ENCODE measurements around the gene LRCH1. TPM values are rescaled to one million over a fixed set of nuclear protein-coding genes. Genes with fewer than 3 reads are reported as not detected.

LRCH1 gene
- total RNA-seq, 1 experiment from 2014 or later = 10.9 TPM

- Histone ChIP-seq H3K27ac (no peak overlapping the region), H3K9me3 (replicated peaks) (no peaks in the 10 kb centered on the region), H3K36me3 (no peaks in the 10 kb centered on the region; the same call in 1 of the 2 replicates), H3K4me1 (peaks cover 18% of the 10 kb centered on the region), H3K4me3 (no peak overlapping the region), H3K27me3 (no peaks in the 10 kb centered on the region)
- no peak for DNase-seq
These were observed 65.8 kb downstream of the LRCH1 start for GRCh38 chr13:46618694-46619254.

GRCh38 chr13:46620029-46620428 lies 67.1 kb downstream of the LRCH1 start:
- H3K4me3 ChIP-seq = no peak overlapping the region
- H3K9me3 ChIP-seq (replicated peaks) = no peaks in the 10 kb centered on the region
- H3K27ac ChIP-seq = no peak overlapping the region
- H3K36me3 ChIP-seq = no peaks in the 10 kb centered on the region
- peaks cover 18% of the 10 kb centered on the region for H3K4me1 ChIP-seq
- DNase-seq = no peak
- H3K27me3 ChIP-seq = no peaks in the 10 kb centered on the region

- H3K27me3 ChIP-seq = no peaks in the 10 kb centered on the region
- H3K4me3 ChIP-seq = no peak overlapping the region
- H3K36me3 ChIP-seq = no peaks in the 10 kb centered on the region
- H3K4me1 ChIP-seq = peaks cover 15% of the 10 kb centered on the region
- H3K27ac ChIP-seq = no peak overlapping the region
- DNase-seq = no peak
- no peaks in the 10 kb centered on the region for H3K9me3 ChIP-seq (replicated peaks)
These were observed 67.5 kb downstream of the LRCH1 start for GRCh38 chr13:46620471-46620870.

GRCh38 chr13:46621133-46621532 lies 68.2 kb downstream of the LRCH1 start:
- Histone ChIP-seq H3K9me3 (replicated peaks) (no peaks in the 10 kb centered on the region), H3K27ac (no peak overlapping the region), H3K4me3 (no peak overlapping the region), H3K36me3 (no peaks in the 10 kb centered on the region), H3K27me3 (no peaks in the 10 kb centered on the region), H3K4me1 (peaks cover 11% of the 10 kb centered on the region)
- DNase-seq = no peak

GRCh38 chr13:46621792-46622629 lies 69.0 kb downstream of the LRCH1 start:
- H3K36me3 ChIP-seq = no peaks in the 10 kb centered on the region
- H3K4me1 ChIP-seq = peaks cover 11% of the 10 kb centered on the region
- no peak for DNase-seq
- no peak overlapping the region for H3K4me3 ChIP-seq
- no peaks in the 10 kb centered on the region for H3K9me3 ChIP-seq (replicated peaks)
- H3K27me3 ChIP-seq = no peaks in the 10 kb centered on the region
- no peak overlapping the region for H3K27ac ChIP-seq

- peak; percentile 66 to 80 for DNase-seq
- Histone ChIP-seq H3K4me1 (peaks cover 11% of the 10 kb centered on the region), H3K9me3 (replicated peaks) (no peaks in the 10 kb centered on the region), H3K4me3 (no peak overlapping the region), H3K36me3 (no peaks in the 10 kb centered on the region; the same call in 1 of the 2 replicates), H3K27ac (no peak overlapping the region), H3K27me3 (no peaks in the 10 kb centered on the region)
These were observed 69.8 kb downstream of the LRCH1 start for GRCh38 chr13:46622630-46623256.

GRCh38 chr13:46624353-46624752 lies 71.4 kb downstream of the LRCH1 start:
- peaks cover 14% of the 10 kb centered on the region for H3K4me1 ChIP-seq
- H3K27me3 ChIP-seq = no peaks in the 10 kb centered on the region
- H3K9me3 ChIP-seq (replicated peaks) = no peaks in the 10 kb centered on the region
- DNase-seq = no peak
- H3K36me3 ChIP-seq = no peaks in the 10 kb centered on the region; the same call in 1 of the 2 replicates
- no peak overlapping the region for H3K27ac ChIP-seq
- H3K4me3 ChIP-seq = no peak overlapping the region

GRCh38 chr13:46624821-46625220 lies 71.9 kb downstream of the LRCH1 start:
- peaks cover 18% of the 10 kb centered on the region for H3K4me1 ChIP-seq
- H3K4me3 ChIP-seq = no peak overlapping the region
- H3K27ac ChIP-seq = no peak overlapping the region
- H3K27me3 ChIP-seq = no peaks in the 10 kb centered on the region
- no peaks in the 10 kb centered on the region for H3K9me3 ChIP-seq (replicated peaks)
- no peaks in the 10 kb centered on the region; the same call in 1 of the 2 replicates for H3K36me3 ChIP-seq
- no peak for DNase-seq

GRCh38 chr13:46627462-46627861 lies 74.5 kb downstream of the LRCH1 start:
- Histone ChIP-seq H3K27me3 (no peaks in the 10 kb centered on the region), H3K4me1 (peaks cover 30% of the 10 kb centered on the region), H3K36me3 (no peaks in the 10 kb centered on the region; the same call in 1 of the 2 replicates), H3K27ac (no peak overlapping the region), H3K9me3 (replicated peaks) (no peaks in the 10 kb centered on the region), H3K4me3 (no peak overlapping the region)
- no peak for DNase-seq

GRCh38 chr13:46628622-46629365 lies 75.8 kb downstream of the LRCH1 start:
- Histone ChIP-seq H3K4me3 (no peak overlapping the region), H3K4me1 (peaks cover 36% of the 10 kb centered on the region), H3K9me3 (replicated peaks) (no peaks in the 10 kb centered on the region), H3K36me3 (no peaks in the 10 kb centered on the region; the same call in 1 of the 2 replicates), H3K27me3 (no peaks in the 10 kb centered on the region), H3K27ac (no peak overlapping the region)
- no peak for DNase-seq

- no peak overlapping the region for H3K27ac ChIP-seq
- peaks cover 42% of the 10 kb centered on the region for H3K4me1 ChIP-seq
- H3K27me3 ChIP-seq = no peaks in the 10 kb centered on the region
These were observed 76.9 kb downstream of the LRCH1 start for GRCh38 chr13:46629811-46630413.

GRCh38 chr13:46630431-46631178 lies 77.6 kb downstream of the LRCH1 start:
- H3K4me3 ChIP-seq = no peak overlapping the region
- H3K9me3 ChIP-seq (replicated peaks) = no peaks in the 10 kb centered on the region
- H3K36me3 ChIP-seq = no peaks in the 10 kb centered on the region; the same call in 1 of the 2 replicates
- H3K27ac ChIP-seq = no peak overlapping the region
- peaks cover 42% of the 10 kb centered on the region for H3K4me1 ChIP-seq
- no peaks in the 10 kb centered on the region for H3K27me3 ChIP-seq
- no peak for DNase-seq

More at GRCh38 chr13:46629811-46630413, 76.9 kb downstream of the LRCH1 start:
- no peak overlapping the region for H3K4me3 ChIP-seq
- DNase-seq = no peak
- H3K9me3 ChIP-seq (replicated peaks) = no peaks in the 10 kb centered on the region
- no peaks in the 10 kb centered on the region; the same call in 1 of the 2 replicates for H3K36me3 ChIP-seq

GRCh38 chr13:46631179-46631542 lies 78.2 kb downstream of the LRCH1 start:
- no peak overlapping the region for H3K27ac ChIP-seq
- H3K4me1 ChIP-seq = peaks cover 42% of the 10 kb centered on the region
- no peak overlapping the region for H3K4me3 ChIP-seq
- no peaks in the 10 kb centered on the region for H3K27me3 ChIP-seq
- DNase-seq = no peak
- H3K9me3 ChIP-seq (replicated peaks) = no peaks in the 10 kb centered on the region
- no peaks in the 10 kb centered on the region; the same call in 1 of the 2 replicates for H3K36me3 ChIP-seq

GRCh38 chr13:46632176-46632575 lies 79.2 kb downstream of the LRCH1 start:
- H3K36me3 ChIP-seq = no peaks in the 10 kb centered on the region; the same call in 1 of the 2 replicates
- peaks cover 42% of the 10 kb centered on the region for H3K4me1 ChIP-seq
- no peaks in the 10 kb centered on the region for H3K27me3 ChIP-seq
- DNase-seq = peak; percentile 18 to 36
- H3K9me3 ChIP-seq (replicated peaks) = no peaks in the 10 kb centered on the region
- H3K4me3 ChIP-seq = no peak overlapping the region
- peak overlapping the region; percentile 77 for H3K27ac ChIP-seq
